Common myeloid progenitor, CD34-positive (primary cell): ENCODE data around the gene CDH23.

Experiments used
- CTCF ChIA-PET: fragments of 350-600 bp; sonication (Branson Sonifier 250); formaldehyde crosslinking; loops from one replicate; lab custom pipeline; 2021; ENCODE audit warnings: antibody characterized with exemption; lab: Charles Lee
- POLR2A ChIA-PET: fragments of 350-600 bp; sonication (Branson Sonifier 250); formaldehyde crosslinking; loops from one replicate; lab custom pipeline; 2021; ENCODE audit warnings: antibody characterized with exemption; lab: Charles Lee
- DNase-seq, 3 donors: peaks; one replicate each; pipeline versions ENCODE4 v3.0.0 to v3.0.0-alpha.2; 2013
- H3K27ac ChIP-seq, 2 experiments: 1 replicate in 1 of 2; 2 replicates in 1 of 2; pipeline ENCODE4 v1.7.0; 2013; ENCODE audit warnings: inconsistent platforms in 2 of 2, low read length in 2 of 2, mild to moderate bottlenecking in 2 of 2, low read depth in 1 of 2, moderate library complexity in 1 of 2; ENCODE audit not compliant: severe bottlenecking in 2 of 2, insufficient read depth in 1 of 2, poor library complexity in 1 of 2
- H3K27me3 ChIP-seq, 5 experiments: replicated peaks in 2 of 5; 1 replicate in 3 of 5; 2 replicates in 2 of 5; pipeline versions ENCODE4 v1.6.1 to v1.7.0; 2013; ENCODE audit warnings: low read length in 4 of 5, mild to moderate bottlenecking in 2 of 5, moderate library complexity in 2 of 5, inconsistent platforms in 1 of 5; ENCODE audit not compliant: insufficient read depth in 5 of 5, control insufficient read depth in 4 of 5
- H3K36me3 ChIP-seq, 4 experiments: 1 replicate in 2 of 4; 2 replicates in 2 of 4; pipeline versions ENCODE4 v1.6.1 to v1.7.0; 2013; ENCODE audit warnings: low read length in 3 of 4, control low read depth in 1 of 4, mild to moderate bottlenecking in 1 of 4; ENCODE audit not compliant: control insufficient read depth in 4 of 4, insufficient read depth in 4 of 4
- H3K4me1 ChIP-seq, 4 experiments: 1 replicate in 3 of 4; 2 replicates in 1 of 4; pipeline versions ENCODE4 v1.6.1 to v1.7.1; 2013; ENCODE audit warnings: low read length in 3 of 4, mild to moderate bottlenecking in 3 of 4, control low read depth in 1 of 4, inconsistent platforms in 1 of 4, moderate library complexity in 1 of 4; ENCODE audit not compliant: control insufficient read depth in 4 of 4, insufficient read depth in 4 of 4; ENCODE audit errors: control extremely low read depth in 1 of 4
- H3K4me3 ChIP-seq, 7 experiments: 1 replicate in 4 of 7; 2 replicates in 3 of 7; pipeline versions ENCODE4 v1.5.1 to v1.7.0; 2013; ENCODE audit warnings: mild to moderate bottlenecking in 7 of 7, low read length in 6 of 7, moderate library complexity in 6 of 7, inconsistent platforms in 2 of 7, low read depth in 2 of 7, control low read depth in 1 of 7; ENCODE audit not compliant: insufficient read depth in 4 of 7, control insufficient read depth in 1 of 7; ENCODE audit errors: extremely low read depth in 1 of 7
- H3K9me3 ChIP-seq, 5 experiments: 1 replicate in 4 of 5; 2 replicates in 1 of 5; pipeline versions ENCODE4 v1.6.1 to v1.7.1; 2013; ENCODE audit warnings: low read length in 4 of 5, mild to moderate bottlenecking in 2 of 5, inconsistent platforms in 1 of 5, low read depth in 1 of 5, moderate library complexity in 1 of 5; ENCODE audit not compliant: control insufficient read depth in 4 of 5, insufficient read depth in 2 of 5; ENCODE audit errors: control extremely low read depth in 1 of 5
- WGBS: methylation state at CpG from one replicate; pipeline ENCODE4 v1.1.5; 2013; ENCODE audit not compliant: insufficient coverage; 5-methylcytosine and 5-hydroxymethylcytosine counted together

The CDH23 gene

GRCh38 chr10:71399946-71400345 is 3.2 kb downstream of the CDH23 start:
- Histone ChIP-seq H3K4me1 (peaks cover 0 to 18% (median 17%) of the 10 kb centered on the region in 4 experiments), H3K4me3 (no peak overlapping the region), H3K36me3 (no peaks in the 10 kb centered on the region), H3K27me3 (peaks cover 0 to 36% (median 26%) of the 10 kb centered on the region in 5 experiments), H3K9me3 (no peaks in the 10 kb centered on the region), H3K27ac (no peak overlapping the region)
- WGBS, result 100% methylated on average over 3 of the region's 5 CpGs
- ChIA-PET CTCF (interaction anchor here (1.7 to 5.6 kb wide), 4 partner anchors 10 to 169 kb away, joined by 3 to 37 read pairs (median 8); no protein-coding TSS in a partner anchor), POLR2A (interaction anchor here (0.5 kb wide), 1 partner anchor 251 kb away, joined by 3 read pairs; no protein-coding TSS in a partner anchor)
- no peak for DNase-seq

GRCh38 chr10:71401056-71401455 is 4.3 kb downstream of the CDH23 start:
- WGBS, result 96% methylated on average over 7 of the region's 7 CpGs
- Histone ChIP-seq H3K4me3 (no peak overlapping the region), H3K4me1 (peaks cover 0 to 16% (median 16%) of the 10 kb centered on the region in 4 experiments), H3K36me3 (no peaks in the 10 kb centered on the region), H3K27me3 (peaks cover 0 to 36% (median 20%) of the 10 kb centered on the region in 5 experiments), H3K9me3 (no peaks in the 10 kb centered on the region), H3K27ac (no peak overlapping the region)
- CTCF ChIA-PET, result interaction anchor here (1.7 kb wide), 1 partner anchor 13 kb away, joined by 3 read pairs; no protein-coding TSS in a partner anchor
- no peak for DNase-seq
- POLR2A ChIA-PET, result no interaction called here

GRCh38 chr10:71402005-71402404 is 5.3 kb downstream of the CDH23 start:
- peaks cover 0 to 16% (median 12%) of the 10 kb centered on the region in 4 experiments for H3K4me1 ChIP-seq
- CTCF ChIA-PET, result interaction anchor here (2.1 kb wide), 1 partner anchor 167 kb away, joined by 9 read pairs; no protein-coding TSS in a partner anchor
- no peak overlapping the region for H3K4me3 ChIP-seq
- no peaks in the 10 kb centered on the region for H3K36me3 ChIP-seq
- H3K27me3 ChIP-seq, result peaks cover 0 to 34% (median 19%) of the 10 kb centered on the region in 5 experiments
- WGBS, result 100% methylated on average over 3 of the region's 7 CpGs
- no peaks in the 10 kb centered on the region for H3K9me3 ChIP-seq
- H3K27ac ChIP-seq, result no peak overlapping the region
- DNase-seq, result no peak
- POLR2A ChIA-PET, result no interaction called here

- no peak for DNase-seq
- Histone ChIP-seq H3K4me1 (peaks cover 0 to 5% (median 1%) of the 10 kb centered on the region in 4 experiments), H3K27me3 (peaks cover 0 to 7% (median 4%) of the 10 kb centered on the region in 5 experiments), H3K4me3 (no peak overlapping the region), H3K9me3 (no peaks in the 10 kb centered on the region), H3K27ac (no peak overlapping the region), H3K36me3 (no peaks in the 10 kb centered on the region)
- CTCF ChIA-PET, result interaction anchor here (1.5 kb wide), 1 partner anchor 25 kb away, joined by 4 read pairs; no protein-coding TSS in a partner anchor
- WGBS, result 93% methylated on average over 10 of the region's 13 CpGs
- POLR2A ChIA-PET, result no interaction called here
These were observed 8.0 kb downstream of the CDH23 start for GRCh38 chr10:71404503-71405295.

- ChIA-PET POLR2A (no interaction called here), CTCF (interaction anchor here (0.8 kb wide), 1 partner anchor 23 kb away, joined by 3 read pairs; no protein-coding TSS in a partner anchor)
- Histone ChIP-seq H3K4me1 (peaks cover 0 to 5% (median 1%) of the 10 kb centered on the region in 4 experiments), H3K27ac (no peak overlapping the region), H3K4me3 (no peak overlapping the region), H3K27me3 (no peaks in the 10 kb centered on the region), H3K9me3 (peaks cover 0 to 10% (median 1%) of the 10 kb centered on the region in 5 experiments), H3K36me3 (no peaks in the 10 kb centered on the region)
- 96% methylated on average over 3 of the region's 3 CpGs for WGBS
- DNase-seq, result no peak
These were observed 10.2 kb downstream of the CDH23 start for GRCh38 chr10:71406878-71407277.

GRCh38 chr10:71408436-71409225 is 11.9 kb downstream of the CDH23 start:
- Histone ChIP-seq H3K27ac (no peak overlapping the region), H3K27me3 (no peaks in the 10 kb centered on the region), H3K36me3 (no peaks in the 10 kb centered on the region), H3K9me3 (peaks cover 0 to 11% (median 2%) of the 10 kb centered on the region in 5 experiments), H3K4me3 (no peak overlapping the region), H3K4me1 (peaks cover 0 to 5% (median 1%) of the 10 kb centered on the region in 4 experiments)
- ChIA-PET CTCF (interaction anchor here (1.0 kb wide), 1 partner anchor 16 kb away, joined by 3 read pairs; no protein-coding TSS in a partner anchor), POLR2A (no interaction called here)
- WGBS, result 89% methylated on average over 5 of the region's 9 CpGs
- no peak for DNase-seq
